ENCODE measurements around the gene CLEC5A.
"Not testable (repeated sequence)": the region's sequence is repeated elsewhere in the genome, so short reads cannot be mapped to it uniquely, and the experiment has no call there.

CLEC5A gene

GRCh38 chr7:141946796-141947195, at the start of gene CLEC5A:
CLEC5A (minus strand) TSS chr7:141946974; CDS start chr7:141946292, 682 bp downstream.
- DNase-seq, result no peak

GRCh38 chr7:141993354-141993753, 46.6 kb upstream of the CLEC5A start:
- DNase-seq, result no peak

- no peak for DNase-seq
Measured at GRCh38 chr7:141992688-141993087, 45.9 kb upstream of the CLEC5A start.

- DNase-seq, result no peak
Measured at GRCh38 chr7:141992156-141992555, 45.4 kb upstream of the CLEC5A start.

GRCh38 chr7:141991140-141991539, 44.4 kb upstream of the CLEC5A start:
- DNase-seq, result no peak

- no peak for DNase-seq
Measured at GRCh38 chr7:141990011-141990725, 43.4 kb upstream of the CLEC5A start.

- DNase-seq, result not testable (repeated sequence)
Measured at GRCh38 chr7:141987803-141988202, 41.0 kb upstream of the CLEC5A start.

- DNase-seq, result no peak
Measured at GRCh38 chr7:141986923-141987322, 40.1 kb upstream of the CLEC5A start.

GRCh38 chr7:141985926-141986325, 39.2 kb upstream of the CLEC5A start:
- DNase-seq, result not testable (repeated sequence)

- DNase-seq, result no peak
Measured at GRCh38 chr7:141979568-141979967, 32.8 kb upstream of the CLEC5A start.

- no peak for DNase-seq
Measured at GRCh38 chr7:141978351-141978750, 31.6 kb upstream of the CLEC5A start.

GRCh38 chr7:141976524-141977245, 29.9 kb upstream of the CLEC5A start:
- DNase-seq, result no peak

GRCh38 chr7:141975806-141976523, 29.2 kb upstream of the CLEC5A start:
- peak; percentile 38 for DNase-seq

GRCh38 chr7:141974831-141975230, 28.1 kb upstream of the CLEC5A start:
- no peak for DNase-seq

GRCh38 chr7:141973673-141974072, 26.9 kb upstream of the CLEC5A start, which contains the start of gene TAS2R38:
TAS2R38 (minus strand) TSS chr7:141973773; CDS start chr7:141973689, 84 bp downstream.
- no peak for DNase-seq

- no peak for DNase-seq
Measured at GRCh38 chr7:141960687-141961422, 14.1 kb upstream of the CLEC5A start.

- DNase-seq, result no peak
Measured at GRCh38 chr7:141956084-141956483, 9.3 kb upstream of the CLEC5A start.

- no peak for DNase-seq
Measured at GRCh38 chr7:141954334-141954733, 7.6 kb upstream of the CLEC5A start.

GRCh38 chr7:141952461-141952860, 5.7 kb upstream of the CLEC5A start:
- no peak for DNase-seq

- DNase-seq, result no peak
Measured at GRCh38 chr7:141950806-141951205, 4.0 kb upstream of the CLEC5A start.

- DNase-seq, result no peak
Measured at GRCh38 chr7:141949911-141950310, 3.1 kb upstream of the CLEC5A start.

GRCh38 chr7:141949451-141949850, 2.7 kb upstream of the CLEC5A start:
- DNase-seq, result no peak

- no peak for DNase-seq
Measured at GRCh38 chr7:141949021-141949420, 2.2 kb upstream of the CLEC5A start.
